ENCODE results near the gene MYT1.

Gene MYT1

GRCh38 chr20:64139199-64140060 is 24.8 kb upstream of the MYT1 start:
- in situ Hi-C loops (cut with HindIII; ENCODE audit: low sequenced_read_pairs): no loop called here

- in situ Hi-C loops (cut with HindIII; ENCODE audit: low sequenced_read_pairs): no loop called here
Measured at GRCh38 chr20:64140061-64140931, 24.0 kb upstream of the MYT1 start.

GRCh38 chr20:64140956-64141355 is 23.3 kb upstream of the MYT1 start:
- in situ Hi-C loops (cut with HindIII; ENCODE audit: low sequenced_read_pairs): no loop called here

GRCh38 chr20:64142590-64142989 is 21.7 kb upstream of the MYT1 start:
- in situ Hi-C loops (cut with HindIII; ENCODE audit: low sequenced_read_pairs): no loop called here

- in situ Hi-C loops (cut with HindIII; ENCODE audit: low sequenced_read_pairs): no loop called here
Measured at GRCh38 chr20:64143018-64143801, 21.0 kb upstream of the MYT1 start.

- in situ Hi-C loops (cut with HindIII; ENCODE audit: low sequenced_read_pairs): no loop called here
Measured at GRCh38 chr20:64144144-64144912, 19.9 kb upstream of the MYT1 start.

GRCh38 chr20:64145458-64146300 is 18.6 kb upstream of the MYT1 start:
- in situ Hi-C loops (cut with HindIII; ENCODE audit: low sequenced_read_pairs): no loop called here

GRCh38 chr20:64146301-64146935 is 17.8 kb upstream of the MYT1 start:
- in situ Hi-C loops (cut with HindIII; ENCODE audit: low sequenced_read_pairs): no loop called here

GRCh38 chr20:64146936-64147477 is 17.2 kb upstream of the MYT1 start:
- in situ Hi-C loops (cut with HindIII; ENCODE audit: low sequenced_read_pairs): no loop called here

GRCh38 chr20:64148581-64148980 is 15.7 kb upstream of the MYT1 start:
- in situ Hi-C loops (cut with HindIII; ENCODE audit: low sequenced_read_pairs): no loop called here

GRCh38 chr20:64149141-64149540 is 15.1 kb upstream of the MYT1 start:
- in situ Hi-C loops (cut with HindIII; ENCODE audit: low sequenced_read_pairs): no loop called here

- in situ Hi-C loops (cut with HindIII; ENCODE audit: low sequenced_read_pairs): no loop called here
Measured at GRCh38 chr20:64149809-64150560, 14.3 kb upstream of the MYT1 start.

GRCh38 chr20:64150756-64151632 is 13.3 kb upstream of the MYT1 start:
- in situ Hi-C loops (cut with HindIII; ENCODE audit: low sequenced_read_pairs): no loop called here

- in situ Hi-C loops (cut with HindIII; ENCODE audit: low sequenced_read_pairs): no loop called here
Measured at GRCh38 chr20:64151633-64152530, 12.4 kb upstream of the MYT1 start.

- in situ Hi-C loops (cut with HindIII; ENCODE audit: low sequenced_read_pairs): no loop called here
Measured at GRCh38 chr20:64152906-64153305, 11.3 kb upstream of the MYT1 start.

GRCh38 chr20:64153410-64153809 is 10.8 kb upstream of the MYT1 start:
- in situ Hi-C loops (cut with HindIII; ENCODE audit: low sequenced_read_pairs): no loop called here
